ENCODE measurements around the gene HPSE2. TPM values are rescaled to one million over a fixed set of nuclear protein-coding genes. Genes with fewer than 3 reads are reported as not detected.

Gene HPSE2
- total and polyA plus RNA-seq, 5 donors = 0.09 TPM; not detected in 4

GRCh38 chr10:98673171-98673782 lies 562.4 kb downstream of the HPSE2 start:
- Histone ChIP-seq H3K4me3 (ENCODE audit: low read length) (no peak overlapping the region), H3K27me3 (ENCODE audit: control insufficient read depth, insufficient read depth) (no peaks in the 10 kb centered on the region), H3K4me1 (ENCODE audit: control insufficient read depth, insufficient read depth, low read length) (no peaks in the 10 kb centered on the region), H3K9me3 (ENCODE audit: control insufficient read depth, low read length) (no peaks in the 10 kb centered on the region), H3K27ac (ENCODE audit: low read length) (no peak overlapping the region)
- DNase-seq = no peak
- WGBS = 67% methylated on average over 1 of the region's 1 CpG
- no peak for ATAC-seq
- intact Hi-C loops (cut with DNase I) = no loop called here

- ATAC-seq = no peak
- H3K4me3 ChIP-seq (ENCODE audit: low read length) = no peak overlapping the region
- no peaks in the 10 kb centered on the region for H3K4me1 ChIP-seq (ENCODE audit: control insufficient read depth, insufficient read depth, low read length)
- no peaks in the 10 kb centered on the region for H3K9me3 ChIP-seq (ENCODE audit: control insufficient read depth, low read length)
- H3K27ac ChIP-seq (ENCODE audit: low read length) = no peak overlapping the region
- 62% methylated on average over 1 of the region's 1 CpG for WGBS
- no peaks in the 10 kb centered on the region for H3K27me3 ChIP-seq (ENCODE audit: control insufficient read depth, insufficient read depth)
- DNase-seq = no peak
- intact Hi-C loops (cut with DNase I) = loop anchor here in 1 of 4 donors (10.0 kb wide), 1 partner anchor 202 kb away; no protein-coding TSS in a partner anchor
Measured at GRCh38 chr10:98667081-98667480, 568.6 kb downstream of the HPSE2 start.

GRCh38 chr10:98666276-98666675 lies 569.4 kb downstream of the HPSE2 start:
- no peak overlapping the region for H3K4me3 ChIP-seq (ENCODE audit: low read length)
- H3K27ac ChIP-seq (ENCODE audit: low read length) = no peak overlapping the region
- no peaks in the 10 kb centered on the region for H3K27me3 ChIP-seq (ENCODE audit: control insufficient read depth, insufficient read depth)
- no peaks in the 10 kb centered on the region for H3K9me3 ChIP-seq (ENCODE audit: control insufficient read depth, low read length)
- no peak for ATAC-seq
- no peak for DNase-seq
- H3K4me1 ChIP-seq (ENCODE audit: control insufficient read depth, insufficient read depth, low read length) = no peaks in the 10 kb centered on the region
- intact Hi-C loops (cut with DNase I) = loop anchor here in 1 of 4 donors (10.0 kb wide), 1 partner anchor 201 kb away; no protein-coding TSS in a partner anchor

GRCh38 chr10:98664329-98665042 lies 571.2 kb downstream of the HPSE2 start:
- intact Hi-C loops (cut with DNase I) = loop anchor here in 1 of 4 donors (10.0 kb wide), 1 partner anchor 200 kb away; no protein-coding TSS in a partner anchor
- 38% methylated on average over 13 of the region's 13 CpGs for WGBS

GRCh38 chr10:98659951-98660350 lies 575.7 kb downstream of the HPSE2 start:
- Histone ChIP-seq H3K4me1 (ENCODE audit: control insufficient read depth, insufficient read depth, low read length) (no peaks in the 10 kb centered on the region), H3K9me3 (ENCODE audit: control insufficient read depth, low read length) (no peaks in the 10 kb centered on the region), H3K4me3 (ENCODE audit: low read length) (no peak overlapping the region), H3K27me3 (ENCODE audit: control insufficient read depth, insufficient read depth) (no peaks in the 10 kb centered on the region), H3K27ac (ENCODE audit: low read length) (no peak overlapping the region)
- ATAC-seq = no peak
- DNase-seq = no peak
- intact Hi-C loops (cut with DNase I) = loop anchor here in 1 of 4 donors (10.0 kb wide), 1 partner anchor 195 kb away; no protein-coding TSS in a partner anchor

More at GRCh38 chr10:98664329-98665042, 571.2 kb downstream of the HPSE2 start:
- ATAC-seq = no peak
- H3K27me3 ChIP-seq (ENCODE audit: control insufficient read depth, insufficient read depth) = no peaks in the 10 kb centered on the region
- H3K4me1 ChIP-seq (ENCODE audit: control insufficient read depth, insufficient read depth, low read length) = no peaks in the 10 kb centered on the region
- no peak for DNase-seq
- no peak overlapping the region for H3K27ac ChIP-seq (ENCODE audit: low read length)
- no peaks in the 10 kb centered on the region for H3K9me3 ChIP-seq (ENCODE audit: control insufficient read depth, low read length)
- no peak overlapping the region for H3K4me3 ChIP-seq (ENCODE audit: low read length)

GRCh38 chr10:98655492-98655891 lies 580.2 kb downstream of the HPSE2 start:
- H3K4me3 ChIP-seq (ENCODE audit: low read length) = no peak overlapping the region
- no peaks in the 10 kb centered on the region for H3K9me3 ChIP-seq (ENCODE audit: control insufficient read depth, low read length)
- ATAC-seq = no peak
- intact Hi-C loops (cut with DNase I) = no loop called here
- no peak overlapping the region for H3K27ac ChIP-seq (ENCODE audit: low read length)
- DNase-seq = no peak
- no peaks in the 10 kb centered on the region for H3K4me1 ChIP-seq (ENCODE audit: control insufficient read depth, insufficient read depth, low read length)
- H3K27me3 ChIP-seq (ENCODE audit: control insufficient read depth, insufficient read depth) = no peaks in the 10 kb centered on the region

GRCh38 chr10:98649170-98649569 lies 586.5 kb downstream of the HPSE2 start:
- Histone ChIP-seq H3K4me3 (ENCODE audit: low read length) (no peak overlapping the region), H3K4me1 (ENCODE audit: control insufficient read depth, insufficient read depth, low read length) (no peaks in the 10 kb centered on the region), H3K9me3 (ENCODE audit: control insufficient read depth, low read length) (no peaks in the 10 kb centered on the region), H3K27ac (ENCODE audit: low read length) (no peak overlapping the region), H3K27me3 (ENCODE audit: control insufficient read depth, insufficient read depth) (no peaks in the 10 kb centered on the region)
- intact Hi-C loops (cut with DNase I) = no loop called here
- DNase-seq = no peak
- WGBS = 57% methylated on average over 2 of the region's 2 CpGs
- no peak for ATAC-seq

GRCh38 chr10:98646998-98647917 lies 588.4 kb downstream of the HPSE2 start:
- Histone ChIP-seq H3K9me3 (ENCODE audit: control insufficient read depth, low read length) (no peaks in the 10 kb centered on the region), H3K27me3 (ENCODE audit: control insufficient read depth, insufficient read depth) (no peaks in the 10 kb centered on the region), H3K4me3 (ENCODE audit: low read length) (no peak overlapping the region), H3K27ac (ENCODE audit: low read length) (no peak overlapping the region), H3K4me1 (ENCODE audit: control insufficient read depth, insufficient read depth, low read length) (no peaks in the 10 kb centered on the region)
- ATAC-seq (no peak), DNase-seq (no peak)
- intact Hi-C loops (cut with DNase I) = no loop called here
- 29% methylated on average over 6 of the region's 6 CpGs for WGBS

GRCh38 chr10:98644466-98644865 lies 591.2 kb downstream of the HPSE2 start:
- Histone ChIP-seq H3K4me3 (ENCODE audit: low read length) (no peak overlapping the region), H3K27me3 (ENCODE audit: control insufficient read depth, insufficient read depth) (no peaks in the 10 kb centered on the region), H3K27ac (ENCODE audit: low read length) (no peak overlapping the region), H3K4me1 (ENCODE audit: control insufficient read depth, insufficient read depth, low read length) (no peaks in the 10 kb centered on the region), H3K9me3 (ENCODE audit: control insufficient read depth, low read length) (no peaks in the 10 kb centered on the region)
- intact Hi-C loops (cut with DNase I) = no loop called here
- 74% methylated on average over 1 of the region's 1 CpG for WGBS
- no peak for ATAC-seq
- DNase-seq = no peak

GRCh38 chr10:98642281-98642680 lies 593.4 kb downstream of the HPSE2 start:
- intact Hi-C loops (cut with DNase I) = no loop called here

GRCh38 chr10:98638920-98639319 lies 596.7 kb downstream of the HPSE2 start:
- Histone ChIP-seq H3K4me3 (ENCODE audit: low read length) (no peak overlapping the region), H3K9me3 (ENCODE audit: control insufficient read depth, low read length) (no peaks in the 10 kb centered on the region), H3K27me3 (ENCODE audit: control insufficient read depth, insufficient read depth) (no peaks in the 10 kb centered on the region), H3K27ac (ENCODE audit: low read length) (no peak overlapping the region), H3K4me1 (ENCODE audit: control insufficient read depth, insufficient read depth, low read length) (no peaks in the 10 kb centered on the region)
- ATAC-seq = no peak
- DNase-seq = no peak
- WGBS = 80% methylated on average over 5 of the region's 5 CpGs
- intact Hi-C loops (cut with DNase I) = no loop called here

More at GRCh38 chr10:98642281-98642680, 593.4 kb downstream of the HPSE2 start:
- Histone ChIP-seq H3K9me3 (ENCODE audit: control insufficient read depth, low read length) (no peaks in the 10 kb centered on the region), H3K27ac (ENCODE audit: low read length) (no peak overlapping the region), H3K4me3 (ENCODE audit: low read length) (no peak overlapping the region), H3K27me3 (ENCODE audit: control insufficient read depth, insufficient read depth) (no peaks in the 10 kb centered on the region), H3K4me1 (ENCODE audit: control insufficient read depth, insufficient read depth, low read length) (no peaks in the 10 kb centered on the region)
- no peak for DNase-seq
- WGBS = 87% methylated on average over 2 of the region's 2 CpGs
- ATAC-seq = no peak
